OCI-LY7 (cell line): Measurements from ENCODE around the gene EEF1AKMT3. TPM values are rescaled to one million over a fixed set of nuclear protein-coding genes. Genes with fewer than 3 reads are reported as not detected.

Experiments
- BruUV-seq: library from RNA; stranded (reverse); fragments of 400-500 nt; replicated peaks from 2 replicates; lab custom pipeline; 2021; lab: Mats Ljungman, UMichigan
- CTCF ChIA-PET: fragments of 300-600 bp; sonication (Branson Sonifier 250); formaldehyde crosslinking; loops from one replicate; lab custom pipeline; 2022; ENCODE audit warnings: antibody characterized with exemption; ENCODE audit not compliant: unreplicated experiment; lab: Charles Lee
- POLR2A ChIA-PET: fragments of 300-600 bp; sonication (Branson Sonifier 250); formaldehyde crosslinking; loops from one replicate; lab custom pipeline; 2022; ENCODE audit warnings: antibody characterized with exemption; lab: Charles Lee
- DNase-seq: peaks from one replicate; pipeline ENCODE4 v3.0.0-alpha.2; 2015; ENCODE audit warnings: low spot score
- H2AFZ ChIP-seq: fragments of 200-600 bp; sonication (generic), shearing (Covaris generic); 2 replicates; pipeline ENCODE4 v1.6.1; 2014; ENCODE audit warnings: mild to moderate bottlenecking, antibody characterized with exemption, low read length, moderate library complexity
- H3K27ac ChIP-seq: fragments of 200-600 bp; sonication (generic); 2 replicates; pipeline ENCODE4 v1.5.1; 2014; ENCODE audit warnings: mixed run types, low read depth, mild to moderate bottlenecking, moderate library complexity, low read length, inconsistent platforms; ENCODE audit not compliant: poor library complexity, severe bottlenecking
- H3K36me3 ChIP-seq: fragments of 200-600 bp; sonication (generic); 2 replicates; pipeline ENCODE4 v1.6.1; 2014; ENCODE audit warnings: mild to moderate bottlenecking, antibody characterized with exemption, low read length, moderate library complexity, mixed read lengths; ENCODE audit not compliant: insufficient read depth
- H3K4me1 ChIP-seq: fragments of 200-600 bp; sonication (generic); 2 replicates; pipeline ENCODE4 v1.5.1; 2014; ENCODE audit warnings: mild to moderate bottlenecking, low read length; ENCODE audit not compliant: insufficient read depth, poor library complexity, severe bottlenecking
- H3K4me2 ChIP-seq: fragments of 200-600 bp; sonication (generic); 2 replicates; pipeline ENCODE4 v1.6.1; 2014; ENCODE audit warnings: mild to moderate bottlenecking, low read length
- H3K4me3 ChIP-seq: fragments of 200-600 bp; sonication (generic); 2 replicates; pipeline ENCODE4 v1.5.1; 2014; ENCODE audit warnings: mild to moderate bottlenecking, low read depth, low read length; ENCODE audit not compliant: poor library complexity, severe bottlenecking
- H3K79me2 ChIP-seq: fragments of 200-600 bp; sonication (generic); 2 replicates; pipeline ENCODE4 v1.6.1; 2016; ENCODE audit warnings: low read depth, mild to moderate bottlenecking, low read length, moderate library complexity, mixed read lengths; ENCODE audit not compliant: insufficient read depth
- H3K9me2 ChIP-seq: fragments of 200-600 bp; sonication (generic); 2 replicates; pipeline ENCODE4 v1.6.1; 2016; ENCODE audit warnings: mild to moderate bottlenecking, low read length, mixed read lengths; ENCODE audit not compliant: insufficient read depth
- H3K9me3 ChIP-seq: fragments of 200-600 bp; sonication (generic); 2 replicates; pipeline ENCODE4 v1.6.1; 2014; ENCODE audit warnings: mild to moderate bottlenecking, mixed run types, low read length, mixed read lengths
- H4K20me1 ChIP-seq: fragments of 200-600 bp; sonication (generic); 2 replicates; pipeline ENCODE4 v1.6.1; 2014; ENCODE audit warnings: mild to moderate bottlenecking, antibody characterized with exemption, low read length, moderate library complexity, mixed read lengths; ENCODE audit not compliant: insufficient read depth
- CTCF ChIP-seq: fragments of 200-600 bp; sonication (generic); conservative IDR thresholded peaks from 2 replicates; pipeline ENCODE4 v1.5.1; 2014; ENCODE audit warnings: mild to moderate bottlenecking, antibody characterized with exemption, low read length, moderate library complexity, mixed read lengths
- EZH2phosphoT487 ChIP-seq: fragments of 200-600 bp; sonication (generic); IDR thresholded peaks from 2 replicates; pipeline ENCODE4 v1.6.1; 2018; ENCODE audit warnings: low read depth, borderline replicate concordance, mild to moderate bottlenecking, mixed run types, antibody characterized with exemption, low read length, moderate library complexity, mixed read lengths
- intact Hi-C: fragments of 100-400 bp; cut with micrococcal nuclease; formaldehyde crosslinking; loops from one replicate; pipeline ENCODE4 v1.10.0; 2022; ENCODE audit not compliant: unreplicated experiment
- total RNA-seq, 2 experiments: library from RNA; depleted of rRNA in 1 of 2; stranded (reverse); fragments of >200 nt in 1 of 2; shearing (Covaris generic) in 1 of 2; gene quantifications; 2 replicates each; pipeline ENCODE4 v1.2.3, GENCODE V29; 2014 to 2022

EEF1AKMT3 gene
- total RNA-seq, 2 experiments from 2014 or later, result 3.4 to 6.3 TPM

DNA sequence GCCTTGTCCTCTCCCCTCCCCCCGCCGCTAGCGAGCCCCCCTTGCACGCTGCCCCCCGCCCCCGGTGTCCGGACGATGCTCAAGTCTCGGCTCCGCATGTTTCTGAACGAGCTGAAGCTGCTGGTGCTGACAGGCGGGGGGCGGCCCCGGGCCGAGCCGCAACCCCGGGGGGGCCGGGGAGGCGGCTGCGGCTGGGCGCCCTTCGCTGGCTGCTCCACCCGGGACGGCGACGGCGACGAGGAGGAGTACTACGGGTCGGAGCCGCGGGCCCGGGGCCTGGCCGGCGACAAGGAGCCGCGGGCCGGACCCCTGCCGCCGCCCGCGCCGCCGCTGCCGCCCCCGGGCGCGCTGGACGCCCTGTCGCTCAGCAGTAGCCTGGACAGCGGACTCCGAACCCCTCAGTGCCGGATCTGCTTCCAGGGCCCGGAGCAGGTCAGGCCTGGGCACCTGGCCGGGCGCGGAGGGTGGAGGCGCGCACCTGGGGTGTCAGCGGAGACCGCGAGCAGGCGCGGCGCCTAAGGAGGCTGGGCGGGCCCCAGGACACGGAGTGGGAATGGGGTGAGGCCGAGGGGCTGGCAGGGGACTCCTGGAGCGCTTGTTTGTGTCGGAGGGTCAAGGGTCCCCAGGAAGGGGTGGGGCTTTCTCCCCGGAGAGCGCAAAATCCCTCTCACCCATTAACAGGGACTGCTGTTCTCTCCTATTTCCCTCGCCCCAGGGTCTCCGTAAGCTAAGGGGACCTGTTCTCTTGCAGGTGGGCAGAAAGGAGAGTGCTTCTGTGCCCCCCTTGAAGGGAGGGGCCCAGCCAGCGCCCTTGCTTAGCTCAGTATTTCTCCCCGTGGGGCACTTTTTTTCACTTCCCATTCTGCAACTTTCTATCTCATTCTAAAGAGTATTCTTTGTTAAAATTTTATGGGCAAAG, 16.7 kb upstream of the EEF1AKMT3 start:
- peaks cover 43% of the 10 kb centered on the region for H3K36me3 ChIP-seq
- DNase-seq, result peak; percentile 49
- peak overlapping the region; percentile 84 for H3K4me2 ChIP-seq
- H3K9me2 ChIP-seq, result no peaks in the 10 kb centered on the region
- peak overlapping the region; percentile 75 for H3K27ac ChIP-seq
- peak overlapping the region; percentile 87 for H3K4me3 ChIP-seq
- POLR2A ChIA-PET, result interaction anchor here (0.6 to 1.4 kb wide), 6 partner anchors 10 to 454 kb away, joined by 3 to 5 read pairs (median 4); partner anchors contain the start of genes CTDSP2, EEF1AKMT3 and METTL1
- no peak for TF ChIP-seq EZH2phosphoT487
- TF ChIP-seq CTCF, result no peak
- peaks cover 21% of the 10 kb centered on the region for H3K79me2 ChIP-seq
- CTCF ChIA-PET, result interaction anchor here (1.0 to 1.4 kb wide), 2 partner anchors 10 to 24 kb away, joined by 3 to 5 read pairs; no protein-coding TSS in a partner anchor
- H3K4me1 ChIP-seq, result peaks cover 37% of the 10 kb centered on the region
- no TSS peak for BruUV-seq
- H3K9me3 ChIP-seq, result no peaks in the 10 kb centered on the region
- peaks cover 10% of the 10 kb centered on the region; the same call in 1 of the 2 replicates for H4K20me1 ChIP-seq
- no peak overlapping the region; the same call in 1 of the 2 replicates for H2AFZ ChIP-seq
- intact Hi-C loops, result loop anchor here (2.0 kb wide), 1 partner anchor 143 kb away; no protein-coding TSS in a partner anchor

GRCh38 chr12:57756406-57757341, 15.7 kb upstream of the EEF1AKMT3 start:
- H4K20me1 ChIP-seq, result peaks cover 10% of the 10 kb centered on the region; the same call in 1 of the 2 replicates
- H3K4me1 ChIP-seq, result peaks cover 33% of the 10 kb centered on the region
- peaks cover 40% of the 10 kb centered on the region for H3K36me3 ChIP-seq
- no peaks in the 10 kb centered on the region for H3K9me3 ChIP-seq
- H3K27ac ChIP-seq, result peak overlapping the region; percentile 75
- H3K79me2 ChIP-seq, result peaks cover 12% of the 10 kb centered on the region
- no TSS peak for BruUV-seq
- peak; percentile 85 for DNase-seq
- intact Hi-C loops, result loop anchor here (2.0 kb wide), 1 partner anchor 142 kb away; no protein-coding TSS in a partner anchor
- peak overlapping the region; percentile 84 for H3K4me2 ChIP-seq
- H3K9me2 ChIP-seq, result no peaks in the 10 kb centered on the region
- CTCF ChIA-PET, result interaction anchor here (0.6 to 1.4 kb wide), 5 partner anchors 9 to 142 kb away, joined by 3 to 5 read pairs (median 3); no protein-coding TSS in a partner anchor
- TF ChIP-seq CTCF, result peak; percentile 90
- TF ChIP-seq EZH2phosphoT487, result no peak
- H2AFZ ChIP-seq, result no peak overlapping the region; the same call in 1 of the 2 replicates
- peak overlapping the region; percentile 87 for H3K4me3 ChIP-seq
- POLR2A ChIA-PET, result interaction anchor here (0.7 to 1.4 kb wide), 6 partner anchors 11 to 90 kb away, joined by 3 to 4 read pairs (median 4); partner anchors contain the start of genes CTDSP2, EEF1AKMT3 and METTL1
